Measurements from ENCODE around the gene SEC23IP. TPM values are rescaled to one million over a fixed set of nuclear protein-coding genes. Genes with fewer than 3 reads are reported as not detected.

The SEC23IP gene
- total RNA-seq, 1 experiment from 2014 or later, result 116 TPM

- ChIA-PET POLR2A (interaction anchor here (0.6 to 3.2 kb wide), 5 partner anchors 21 to 146 kb away, joined by 3 to 29 read pairs (median 7); partner anchors contain the start of genes INPP5F and SEC23IP), CTCF (interaction anchor here (0.6 to 2.3 kb wide), 4 partner anchors 11 to 332 kb away, joined by 3 to 6 read pairs (median 4); no protein-coding TSS in a partner anchor)
- H3K9me3 Mint-ChIP-seq (ENCODE audit: unreplicated experiment), result no peaks in the 10 kb centered on the region
- peak; percentile 75 to 80 for DNase-seq
- Histone ChIP-seq H3K4me3 (ENCODE audit: low read depth, low read length) (peak overlapping the region; percentile 56), H3K4me1 (peaks cover 14% of the 10 kb centered on the region), H3K36me3 (ENCODE audit: control insufficient read depth, insufficient read depth, low read length) (no peaks in the 10 kb centered on the region), H3K27me3 (replicated peaks; ENCODE audit: control insufficient read depth, insufficient read depth, low read length) (no peaks in the 10 kb centered on the region), H3K9me3 (no peaks in the 10 kb centered on the region)
- no peak for TF ChIP-seq CTCF (IDR thresholded peaks at IDR 0.05; ENCODE audit: insufficient read depth in 1 of 2, low read depth in 1 of 2, low read length in 1 of 2, severe bottlenecking in 1 of 2, unreplicated experiment in 1 of 2)
- peaks cover 16% of the 10 kb centered on the region for H3K4me1 Mint-ChIP-seq (ENCODE audit: low read depth, unreplicated experiment)
- no TSS peak for BruUV-seq (replicated peaks)
- peaks cover 22% of the 10 kb centered on the region for H3K36me3 Mint-ChIP-seq (ENCODE audit: insufficient read depth, unreplicated experiment)
- peak overlapping the region; percentile 88 for H3K4me3 Mint-ChIP-seq (ENCODE audit: unreplicated experiment)
- intact Hi-C loops (cut with micrococcal nuclease; ENCODE audit: unreplicated experiment), result loop anchor here (10.0 kb wide), 1 partner anchor 277 kb away; the partner anchor contains the start of gene TIAL1
- H3K27ac Mint-ChIP-seq (ENCODE audit: unreplicated experiment), result peak overlapping the region; percentile 59
- H3K27me3 Mint-ChIP-seq (ENCODE audit: insufficient read depth, unreplicated experiment), result no peaks in the 10 kb centered on the region
Measured at GRCh38 chr10:119871881-119872609, 20.5 kb upstream of the SEC23IP start.

- intact Hi-C loops (cut with micrococcal nuclease; ENCODE audit: unreplicated experiment), result loop anchor here (10.0 kb wide), 1 partner anchor 278 kb away; the partner anchor contains the start of gene TIAL1
- CTCF ChIA-PET, result interaction anchor here (0.6 to 2.3 kb wide), 4 partner anchors 11 to 122 kb away, joined by 3 to 7 read pairs (median 5); no protein-coding TSS in a partner anchor
- no peak for TF ChIP-seq CTCF (IDR thresholded peaks at IDR 0.05; ENCODE audit: insufficient read depth in 1 of 2, low read depth in 1 of 2, low read length in 1 of 2, severe bottlenecking in 1 of 2, unreplicated experiment in 1 of 2)
Measured at GRCh38 chr10:119872610-119872859, 20.0 kb upstream of the SEC23IP start, which contains the start of gene MCMBP. MCMBP (minus strand) TSS chr10:119872843; CDS start chr10:119872584, 259 bp downstream.

GRCh38 chr10:119872860-119873681 is 19.5 kb upstream of the SEC23IP start:
- H3K4me1 ChIP-seq, result peaks cover 14% of the 10 kb centered on the region
- Mint-ChIP-seq H3K27me3 (ENCODE audit: insufficient read depth, unreplicated experiment) (no peaks in the 10 kb centered on the region), H3K27ac (ENCODE audit: unreplicated experiment) (peak overlapping the region; percentile 83), H3K9me3 (ENCODE audit: unreplicated experiment) (no peaks in the 10 kb centered on the region), H3K36me3 (ENCODE audit: insufficient read depth, unreplicated experiment) (peaks cover 21% of the 10 kb centered on the region), H3K4me3 (ENCODE audit: unreplicated experiment) (peak overlapping the region; percentile 88), H3K4me1 (ENCODE audit: low read depth, unreplicated experiment) (peaks cover 16% of the 10 kb centered on the region)
- peak; percentile 84 to 90 for DNase-seq
- peak overlapping the region; percentile 56 for H3K4me3 ChIP-seq (ENCODE audit: low read depth, low read length)
- CTCF ChIA-PET, result interaction anchor here (0.6 to 2.3 kb wide), 4 partner anchors 12 to 123 kb away, joined by 3 to 7 read pairs (median 5); no protein-coding TSS in a partner anchor
- no peaks in the 10 kb centered on the region for H3K9me3 ChIP-seq
- no peaks in the 10 kb centered on the region for H3K36me3 ChIP-seq (ENCODE audit: control insufficient read depth, insufficient read depth, low read length)
- no peaks in the 10 kb centered on the region for H3K27me3 ChIP-seq (replicated peaks; ENCODE audit: control insufficient read depth, insufficient read depth, low read length)
- BruUV-seq (replicated peaks), result no TSS peak
- intact Hi-C loops (cut with micrococcal nuclease; ENCODE audit: unreplicated experiment), result loop anchor here (1.0 to 10.0 kb wide), 2 partner anchors 19 to 278 kb away; partner anchors contain the start of genes SEC23IP and TIAL1
- no peak for TF ChIP-seq CTCF (IDR thresholded peaks at IDR 0.05; ENCODE audit: insufficient read depth in 1 of 2, low read depth in 1 of 2, low read length in 1 of 2, severe bottlenecking in 1 of 2, unreplicated experiment in 1 of 2)
- POLR2A ChIA-PET, result interaction anchor here (0.6 to 3.2 kb wide), 5 partner anchors 20 to 150 kb away, joined by 3 to 29 read pairs (median 7); partner anchors contain the start of genes INPP5F and SEC23IP

More at GRCh38 chr10:119872610-119872859, 20.0 kb upstream of the SEC23IP start, which contains the start of gene MCMBP:
- peaks cover 21% of the 10 kb centered on the region for H3K36me3 Mint-ChIP-seq (ENCODE audit: insufficient read depth, unreplicated experiment)
- peak within 1 kb of the TSS; percentile 56 for H3K4me3 ChIP-seq (ENCODE audit: low read depth, low read length)
- DNase-seq, result no peak
- no peaks in the 10 kb centered on the region for H3K9me3 ChIP-seq
- no peaks in the 10 kb centered on the region for H3K36me3 ChIP-seq (ENCODE audit: control insufficient read depth, insufficient read depth, low read length)
- POLR2A ChIA-PET, result interaction anchor here (0.6 to 3.2 kb wide), 5 partner anchors 20 to 149 kb away, joined by 3 to 29 read pairs (median 7); partner anchors contain the start of genes INPP5F and SEC23IP
- H3K4me1 ChIP-seq, result peaks cover 14% of the 10 kb centered on the region
- H3K4me3 Mint-ChIP-seq (ENCODE audit: unreplicated experiment), result peak within 1 kb of the TSS; percentile 88
- peak within 1 kb of the TSS; percentile 83 for H3K27ac Mint-ChIP-seq (ENCODE audit: unreplicated experiment)
- no peaks in the 10 kb centered on the region for H3K9me3 Mint-ChIP-seq (ENCODE audit: unreplicated experiment)
- no peaks in the 10 kb centered on the region for H3K27me3 ChIP-seq (replicated peaks; ENCODE audit: control insufficient read depth, insufficient read depth, low read length)
- BruUV-seq (replicated peaks), result no TSS peak
- H3K27me3 Mint-ChIP-seq (ENCODE audit: insufficient read depth, unreplicated experiment), result no peaks in the 10 kb centered on the region
- H3K4me1 Mint-ChIP-seq (ENCODE audit: low read depth, unreplicated experiment), result peaks cover 16% of the 10 kb centered on the region
